H9 (cell line): ENCODE results near the gene PBOV1. TPM values are rescaled to one million over a fixed set of nuclear protein-coding genes. Genes with fewer than 3 reads are reported as not detected.

ENCODE experiments used
- DNase-seq: peaks from one replicate; pipeline ENCODE4 v3.0.0-alpha.2; 2017
- H2AFZ ChIP-seq: one replicate; pipeline ENCODE4 v1.6.1; 2013; ENCODE audit warnings: mild to moderate bottlenecking, low read length, control low read depth, moderate library complexity
- H2AK5ac ChIP-seq: 2 replicates; pipeline ENCODE4 v1.6.1; 2013; ENCODE audit warnings: low read length, control low read depth, mixed read lengths; ENCODE audit not compliant: insufficient read length
- H2BK120ac ChIP-seq: one replicate; pipeline ENCODE4 v1.6.1; 2013; ENCODE audit warnings: low read depth, mild to moderate bottlenecking, low read length, control low read depth, inconsistent platforms; ENCODE audit not compliant: poor library complexity, severe bottlenecking
- H2BK12ac ChIP-seq: 2 replicates; pipeline ENCODE4 v1.6.1; 2013; ENCODE audit warnings: low read length, control low read depth, mixed read lengths, low read depth; ENCODE audit not compliant: insufficient read length
- H2BK15ac ChIP-seq: 2 replicates; pipeline ENCODE4 v1.6.1; 2013; ENCODE audit warnings: low read depth, low read length, control low read depth
- H2BK20ac ChIP-seq: one replicate; pipeline ENCODE4 v1.6.1; 2013; ENCODE audit warnings: low read depth, mild to moderate bottlenecking, low read length, control low read depth, inconsistent platforms; ENCODE audit not compliant: poor library complexity, severe bottlenecking
- H2BK5ac ChIP-seq: 2 replicates; pipeline ENCODE4 v1.6.1; 2013; ENCODE audit warnings: low read length, control low read depth, mixed read lengths; ENCODE audit not compliant: insufficient read length
- H3K14ac ChIP-seq: 2 replicates; pipeline ENCODE4 v1.6.1; 2013; ENCODE audit warnings: low read length, control low read depth; ENCODE audit not compliant: insufficient read depth
- H3K18ac ChIP-seq: 2 replicates; pipeline ENCODE4 v1.6.1; 2013; ENCODE audit warnings: low read depth, mild to moderate bottlenecking, mixed read lengths, low read length, control low read depth; ENCODE audit not compliant: insufficient read length
- H3K23ac ChIP-seq: 2 replicates; pipeline ENCODE4 v1.6.1; 2013; ENCODE audit warnings: low read length, control low read depth, mixed read lengths, low read depth; ENCODE audit not compliant: insufficient read length
- H3K23me2 ChIP-seq: 2 replicates; pipeline ENCODE4 v1.6.1; 2013; ENCODE audit warnings: low read depth, mild to moderate bottlenecking, mixed read lengths, low read length, control low read depth; ENCODE audit not compliant: insufficient read length, poor library complexity, severe bottlenecking
- H3K27ac ChIP-seq: 2 replicates; pipeline ENCODE4 v1.5.1; 2013; ENCODE audit warnings: low read length, control low read depth, mixed read lengths, low read depth; ENCODE audit not compliant: insufficient read length
- H3K27me3 ChIP-seq: 2 replicates; pipeline ENCODE4 v1.6.1; 2013; ENCODE audit warnings: low read length, control low read depth, inconsistent platforms; ENCODE audit not compliant: insufficient read depth
- H3K4ac ChIP-seq: 2 replicates; pipeline ENCODE4 v1.6.1; 2013; ENCODE audit warnings: low read depth, mild to moderate bottlenecking, control low read depth, inconsistent platforms, low read length, moderate library complexity
- H3K4me1 ChIP-seq: 2 replicates; pipeline ENCODE4 v1.6.1; 2013; ENCODE audit warnings: low read length, control low read depth, inconsistent platforms; ENCODE audit not compliant: insufficient read depth
- H3K4me2 ChIP-seq: 2 replicates; pipeline ENCODE4 v1.6.1; 2013; ENCODE audit warnings: low read length, control low read depth, mixed read lengths; ENCODE audit not compliant: insufficient read length, insufficient read depth
- H3K56ac ChIP-seq: 2 replicates; pipeline ENCODE4 v1.6.1; 2013; ENCODE audit warnings: low read depth, mild to moderate bottlenecking, mixed read lengths, low read length, control low read depth; ENCODE audit not compliant: insufficient read length
- H3K79me1 ChIP-seq: 2 replicates; pipeline ENCODE4 v1.6.1; 2013; ENCODE audit warnings: low read depth, mild to moderate bottlenecking, moderate library complexity, low read length, control low read depth, inconsistent platforms; ENCODE audit not compliant: insufficient read depth, poor library complexity, severe bottlenecking
- H3K79me2 ChIP-seq: 2 replicates; pipeline ENCODE4 v1.6.1; 2013; ENCODE audit warnings: low read length, control low read depth, inconsistent platforms; ENCODE audit not compliant: insufficient read depth
- H3K9ac ChIP-seq: 2 replicates; pipeline ENCODE4 v1.6.1; 2013; ENCODE audit warnings: low read length, control low read depth, mixed read lengths; ENCODE audit not compliant: insufficient read length; ENCODE audit errors: extremely low read depth
- H3K9me3 ChIP-seq: one replicate; pipeline ENCODE4 v1.6.1; 2013; ENCODE audit warnings: low read depth, low read length, inconsistent platforms; ENCODE audit not compliant: control insufficient read depth
- H3T11ph ChIP-seq: one replicate; pipeline ENCODE4 v1.6.1; 2013; ENCODE audit warnings: mild to moderate bottlenecking, low read length, control low read depth, inconsistent platforms
- H4K20me1 ChIP-seq: one replicate; pipeline ENCODE4 v1.6.1; 2013; ENCODE audit not compliant: control insufficient read depth, insufficient read length, insufficient read depth
- H4K5ac ChIP-seq: 2 replicates; pipeline ENCODE4 v1.6.1; 2013; ENCODE audit warnings: low read depth, mild to moderate bottlenecking, mixed read lengths, low read length, control low read depth; ENCODE audit not compliant: insufficient read length
- H4K8ac ChIP-seq: replicated peaks from 2 replicates; pipeline ENCODE4 v1.6.1; 2013; ENCODE audit warnings: low read length, control low read depth, mixed read lengths, low read depth; ENCODE audit not compliant: insufficient read length
- H4K91ac ChIP-seq: 2 replicates; pipeline ENCODE4 v1.6.1; 2013; ENCODE audit warnings: low read depth, mild to moderate bottlenecking, moderate library complexity, mixed read lengths, low read length, control low read depth; ENCODE audit not compliant: insufficient read length
- H3K27ac Mint-ChIP-seq, 3 experiments: 2 replicates in 2 of 3; 3 replicates in 1 of 3; pipeline ENCODE4 v1.8.0; 2020 to 2021; ENCODE audit warnings: mixed read lengths in 3 of 3, mild to moderate bottlenecking in 1 of 3, moderate library complexity in 1 of 3
- H3K27me3 Mint-ChIP-seq: 2 replicates; pipeline ENCODE4 v1.8.0; 2021; ENCODE audit warnings: low read depth, mild to moderate bottlenecking, moderate library complexity, mixed read lengths
- H3K36me3 Mint-ChIP-seq, 3 experiments: 2 replicates in 2 of 3; 3 replicates in 1 of 3; pipeline ENCODE4 v1.8.0; 2020 to 2021; ENCODE audit warnings: low read depth in 3 of 3, mixed read lengths in 3 of 3; ENCODE audit not compliant: insufficient read depth in 1 of 3
- H3K4me1 Mint-ChIP-seq, 2 experiments: 2 replicates each; pipeline ENCODE4 v1.8.0; 2020; ENCODE audit warnings: mixed read lengths in 2 of 2
- H3K4me3 Mint-ChIP-seq, 2 experiments: 2 replicates in 1 of 2; 3 replicates in 1 of 2; pipeline ENCODE4 v1.8.0; 2020 to 2021; ENCODE audit warnings: mild to moderate bottlenecking in 2 of 2, mixed read lengths in 2 of 2, moderate library complexity in 1 of 2
- H3K9me3 Mint-ChIP-seq, 2 experiments: 2 replicates in 1 of 2; 3 replicates in 1 of 2; pipeline ENCODE4 v1.8.0; 2020; ENCODE audit warnings: mild to moderate bottlenecking in 2 of 2, mixed read lengths in 2 of 2, moderate library complexity in 1 of 2
- CTCF ChIP-seq: fragments of 200-600 bp; sonication (generic); conservative IDR thresholded peaks from 3 replicates; pipeline ENCODE4 v1.8.0; 2021; ENCODE audit warnings: antibody characterized with exemption, mild to moderate bottlenecking
- WGBS: extraction: QIAGEN DNeasy Blood & Tissue Kit; methylation state at CpG from one replicate; pipeline ENCODE4 v1.1.7; 2013; ENCODE audit warnings: missing lambda C conversion rate, low lambda C conversion rate, mixed read lengths; ENCODE audit not compliant: insufficient read length; ENCODE audit errors: extremely low coverage; 5-methylcytosine and 5-hydroxymethylcytosine counted together
- total RNA-seq: library from RNA; stranded (reverse); gene quantifications from 2 replicates; pipeline ENCODE4 v1.2.1, GENCODE V29; 2021

The PBOV1 gene
- total RNA-seq, 1 experiment from 2014 or later: not detected

- no peak for TF ChIP-seq CTCF
- Mint-ChIP-seq H3K4me1 (0 out of 4 replicates have a peak, but pooled peaks cover 0 to 2% of the 10 kb centered on the region in 2 experiments), H3K27me3 (no peaks in the 10 kb centered on the region), H3K9me3 (no peaks in the 10 kb centered on the region), H3K27ac (no peak overlapping the region), H3K36me3 (peaks cover 10 to 20% (median 19%) of the 10 kb centered on the region in 3 experiments; a peak in 6 of 7 replicates), H3K4me3 (no peak overlapping the region)
- no peak overlapping the region for H2BK5ac ChIP-seq
- no peak overlapping the region for H3K18ac ChIP-seq
- no peaks in the 10 kb centered on the region for H3K79me2 ChIP-seq
- H3K23ac ChIP-seq: no peak overlapping the region
- no peaks in the 10 kb centered on the region for H4K20me1 ChIP-seq
- no peak overlapping the region for H3K14ac ChIP-seq
- H3T11ph ChIP-seq: no peak overlapping the region
- H4K5ac ChIP-seq: no peak overlapping the region
- no peak overlapping the region for H2BK120ac ChIP-seq
- H3K9me3 ChIP-seq: no peaks in the 10 kb centered on the region
- no peak overlapping the region for H2BK20ac ChIP-seq
- no peak overlapping the region for H4K91ac ChIP-seq
- H2AK5ac ChIP-seq: no peak overlapping the region
- H2BK12ac ChIP-seq: no peak overlapping the region
- no peak overlapping the region for H2BK15ac ChIP-seq
- H3K4me1 ChIP-seq: no peaks in the 10 kb centered on the region
- no peak overlapping the region for H2AFZ ChIP-seq
- no peak overlapping the region for H3K9ac ChIP-seq
- H3K79me1 ChIP-seq: no peaks in the 10 kb centered on the region
- no CpG with 5 or more reads among the region's 3 CpGs for WGBS
- H3K23me2 ChIP-seq: no peaks in the 10 kb centered on the region
- H3K4ac ChIP-seq: no peak overlapping the region
- H3K27ac ChIP-seq: no peak overlapping the region
- no peak overlapping the region for H3K56ac ChIP-seq
- H4K8ac ChIP-seq: no peak overlapping the region
- DNase-seq: no peak
- H3K4me2 ChIP-seq: no peak overlapping the region
- H3K27me3 ChIP-seq: no peaks in the 10 kb centered on the region
Observed at GRCh38 chr6:138266095-138266494, 47.8 kb upstream of the PBOV1 start.
